ENCODE measurements around the gene NDFIP1.

GRCh38 chr5:142120247-142120935, 11.8 kb downstream of the NDFIP1 start:
- TF ChIP-seq CTCF (conservative IDR thresholded peaks at IDR 0.05; ENCODE audit: low read depth, low read length) (no peak), MXI1 (IDR thresholded peaks at IDR 0.05; ENCODE audit: borderline replicate concordance, low read depth, low read length) (no peak), POLR2A (IDR thresholded peaks at IDR 0.05; ENCODE audit: low read depth, low read length) (no peak), RCOR1 (IDR thresholded peaks at IDR 0.05; ENCODE audit: insufficient replicate concordance, low read length) (no peak), RAD21 (IDR thresholded peaks at IDR 0.05; ENCODE audit: low read length) (no peak), ELK1 (IDR thresholded peaks at IDR 0.05; ENCODE audit: borderline replicate concordance, low read depth, low read length) (no peak), CEBPB (IDR thresholded peaks at IDR 0.05; ENCODE audit: low read depth, low read length) (no peak), USF2 (IDR thresholded peaks at IDR 0.05; ENCODE audit: low read depth, low read length) (no peak), RFX5 (IDR thresholded peaks at IDR 0.05; ENCODE audit: low read depth, low read length) (no peak), SMC3 (IDR thresholded peaks at IDR 0.05; ENCODE audit: low read depth, low read length) (no peak), MAZ (IDR thresholded peaks at IDR 0.05; ENCODE audit: borderline replicate concordance, low read depth, low read length) (no peak)
